IMR-90 (cell line): ENCODE measurements around the gene PRSS1. TPM values are rescaled to one million over a fixed set of nuclear protein-coding genes. Genes with fewer than 3 reads are reported as not detected.
"Not testable (repeated sequence)": the region's sequence is repeated elsewhere in the genome, so short reads cannot be mapped to it uniquely, and the experiment has no call there.

ENCODE experiments used
- ATAC-seq: fragments of 200-7000 bp; cut with Tn5 transposase; 2 replicates; pipeline ENCODE4 v1.9.1; 2020; ENCODE audit warnings: low read depth, mild to moderate bottlenecking, moderate library complexity
- BruUV-seq: library from RNA; stranded (reverse); fragments of 400-500 nt; replicated peaks from 2 replicates; lab custom pipeline; 2021; lab: Mats Ljungman, UMichigan
- CTCF ChIA-PET: fragments of 300-600 bp; formaldehyde crosslinking; extraction: SDS; loops from one replicate; lab custom pipeline; 2021; ENCODE audit warnings: antibody characterized with exemption; lab: Yijun Ruan, JAX
- POLR2A ChIA-PET: fragments of 300-600 bp; sonication (Branson Sonifier 250); formaldehyde crosslinking; loops from one replicate; lab custom pipeline; 2022; ENCODE audit warnings: antibody characterized with exemption; ENCODE audit not compliant: unreplicated experiment; lab: Charles Lee
- DNase-seq: peaks from one replicate; pipeline ENCODE4 v3.0.0; 2013
- H2AFZ ChIP-seq: replicated peaks from 2 replicates; pipeline ENCODE3; 2013; ENCODE audit warnings: low read length, mild to moderate bottlenecking; ENCODE audit not compliant: poor library complexity
- H2AK5ac ChIP-seq: 2 replicates; pipeline ENCODE4 v1.6.1; 2013; ENCODE audit warnings: low read depth, low read length, inconsistent platforms
- H2AK9ac ChIP-seq: replicated peaks from 2 replicates; pipeline ENCODE3; 2013; ENCODE audit warnings: mild to moderate bottlenecking, low read depth, low read length, moderate library complexity; ENCODE audit not compliant: poor library complexity
- H2BK120ac ChIP-seq: 2 replicates; pipeline ENCODE4 v1.6.1; 2013; ENCODE audit warnings: low read depth, low read length, inconsistent platforms
- H2BK15ac ChIP-seq: 3 replicates; pipeline ENCODE4 v1.6.1; 2013; ENCODE audit warnings: low read depth, low read length, inconsistent platforms
- H2BK20ac ChIP-seq: 2 replicates; pipeline ENCODE4 v1.6.1; 2013; ENCODE audit warnings: low read depth, mild to moderate bottlenecking, inconsistent platforms, low read length, moderate library complexity
- H2BK5ac ChIP-seq: 2 replicates; pipeline ENCODE4 v1.6.1; 2013; ENCODE audit warnings: mild to moderate bottlenecking, low read depth, low read length, inconsistent platforms; ENCODE audit not compliant: poor library complexity, severe bottlenecking
- H3K14ac ChIP-seq: replicated peaks from 2 replicates; pipeline ENCODE4 v1.6.1; 2013; ENCODE audit warnings: low read depth, low read length, inconsistent platforms
- H3K18ac ChIP-seq: 2 replicates; pipeline ENCODE4 v1.6.1; 2013; ENCODE audit warnings: low read depth, low read length, control low read depth
- H3K23ac ChIP-seq: 2 replicates; pipeline ENCODE4 v1.6.1; 2013; ENCODE audit warnings: low read depth, low read length, inconsistent platforms
- H3K27ac ChIP-seq: 2 replicates; pipeline ENCODE4 v1.5.1; 2013; ENCODE audit warnings: mild to moderate bottlenecking, control low read depth, low read length; ENCODE audit not compliant: insufficient read depth
- H3K27me3 ChIP-seq: 2 replicates; pipeline ENCODE4 v1.6.1; 2013; ENCODE audit warnings: low read length; ENCODE audit not compliant: control insufficient read depth, insufficient read depth
- H3K36me3 ChIP-seq: 2 replicates; pipeline ENCODE4 v1.6.1; 2013; ENCODE audit warnings: low read length, mixed read lengths; ENCODE audit not compliant: control insufficient read depth, insufficient read depth
- H3K4ac ChIP-seq: 2 replicates; pipeline ENCODE4 v1.6.1; 2013; ENCODE audit warnings: low read depth, low read length, inconsistent platforms
- H3K4me1 ChIP-seq: 2 replicates; pipeline ENCODE4 v1.6.1; 2013; ENCODE audit warnings: low read length, mixed read lengths; ENCODE audit not compliant: control insufficient read depth, insufficient read depth
- H3K4me2 ChIP-seq: 2 replicates; pipeline ENCODE4 v1.6.1; 2013; ENCODE audit warnings: low read depth, mild to moderate bottlenecking, control low read depth, low read length, moderate library complexity
- H3K4me3 ChIP-seq: 2 replicates; pipeline ENCODE4 v1.5.1; 2013; ENCODE audit warnings: low read depth, mild to moderate bottlenecking, control low read depth, low read length, moderate library complexity; ENCODE audit not compliant: insufficient read depth
- H3K56ac ChIP-seq: 2 replicates; pipeline ENCODE4 v1.6.1; 2013; ENCODE audit warnings: low read length, inconsistent platforms; ENCODE audit not compliant: insufficient read depth; ENCODE audit errors: extremely low read depth
- H3K79me1 ChIP-seq, 2 experiments: 2 replicates each; pipeline ENCODE4 v1.6.1; 2013; ENCODE audit warnings: low read length in 2 of 2, inconsistent platforms in 1 of 2, low read depth in 1 of 2
- H3K9ac ChIP-seq: 2 replicates; pipeline ENCODE4 v1.6.1; 2013; ENCODE audit warnings: low read depth, low read length, control low read depth
- H3K9me1 ChIP-seq: 2 replicates; pipeline ENCODE4 v1.6.1; 2013; ENCODE audit warnings: low read length, inconsistent platforms; ENCODE audit not compliant: insufficient read depth
- H3K9me3 ChIP-seq: 2 replicates; pipeline ENCODE4 v1.6.1; 2013; ENCODE audit warnings: low read length; ENCODE audit not compliant: control insufficient read depth, insufficient read depth
- H4K20me1 ChIP-seq: 2 replicates; pipeline ENCODE4 v1.6.1; 2013; ENCODE audit warnings: low read length, inconsistent platforms; ENCODE audit not compliant: insufficient read depth
- H4K5ac ChIP-seq: 2 replicates; pipeline ENCODE4 v1.6.1; 2013; ENCODE audit warnings: mild to moderate bottlenecking, low read depth, low read length, control low read depth
- H4K8ac ChIP-seq, 2 experiments: 2 replicates each; pipeline ENCODE4 v1.6.1; 2013; ENCODE audit warnings: low read depth in 2 of 2, low read length in 2 of 2, control low read depth in 1 of 2, inconsistent platforms in 1 of 2
- H4K91ac ChIP-seq: 2 replicates; pipeline ENCODE4 v1.6.1; 2013; ENCODE audit warnings: low read depth, low read length, inconsistent platforms; ENCODE audit not compliant: insufficient read depth
- WGBS, 2 experiments: methylation state at CpG; one replicate each; pipeline versions ENCODE4 v1.1.5 to v1.1.7; 2013; ENCODE audit warnings: missing lambda C conversion rate in 2 of 2; ENCODE audit not compliant: insufficient read length in 1 of 2; ENCODE audit errors: extremely low coverage in 2 of 2; 5-methylcytosine and 5-hydroxymethylcytosine counted together
- dilution Hi-C: fragments of 300-500 bp; cut with HindIII; formaldehyde crosslinking; loops from one replicate; pipeline ENCODE4 v1.14.3; 2018; ENCODE audit warnings: low sequenced_read_pairs; ENCODE audit not compliant: unreplicated experiment
- in situ Hi-C: fragments of 300-500 bp; cut with MboI; formaldehyde crosslinking; loops from 3 replicates; pipeline ENCODE4 v1.14.3; 2019; ENCODE audit warnings: low sequenced_read_pairs, inconsistent platforms, mixed read lengths
- intact Hi-C: fragments of 100-400 bp; cut with micrococcal nuclease; formaldehyde crosslinking; loops from 2 replicates; pipeline ENCODE4 v1.10.0; 2022
- polyA plus RNA-seq, 3 experiments: library from polyadenylated mRNA; depleted of rRNA; stranded (reverse); fragments of >200 nt; gene quantifications; 2 replicates each; pipeline ENCODE4 v1.2.3, GENCODE V29; 2012; ENCODE audit warnings: low replicate concordance in 1 of 3
- total RNA-seq: library from RNA; depleted of rRNA; stranded (reverse); fragments of >200 nt; gene quantifications from 2 replicates; pipeline ENCODE4 v1.2.3, GENCODE V29; 2012

The PRSS1 gene
- total and polyA plus RNA-seq, 2 of the 4 experiments (the other 2 are of a cell fraction) = not detected

- CTCF ChIA-PET, H2BK15ac ChIP-seq, H2AFZ ChIP-seq, H4K91ac ChIP-seq, intact Hi-C loops, H3K79me1 ChIP-seq, H3K56ac ChIP-seq, H3K14ac ChIP-seq, H3K23ac ChIP-seq, H2BK20ac ChIP-seq, H3K27ac ChIP-seq, H3K4me2 ChIP-seq, DNase-seq, in situ Hi-C loops, H3K18ac ChIP-seq, H2BK5ac ChIP-seq, H4K20me1 ChIP-seq, H3K4me3 ChIP-seq, H3K9me1 ChIP-seq, POLR2A ChIA-PET, H3K9ac ChIP-seq, H3K4me1 ChIP-seq, H2AK9ac ChIP-seq, dilution Hi-C loops, H4K5ac ChIP-seq, H3K36me3 ChIP-seq, H3K9me3 ChIP-seq, BruUV-seq, H3K4ac ChIP-seq, H2BK120ac ChIP-seq, ATAC-seq, H4K8ac ChIP-seq, H3K27me3 ChIP-seq, H2AK5ac ChIP-seq: not testable (repeated sequence)
- no CpG with 5 or more reads among the region's 2 CpGs for WGBS, 2 experiments
Observed at GRCh38 chr7:142761606-142762005, 12.3 kb downstream of the PRSS1 start.
